Suprapubic skin (tissue), 3 donors: ENCODE results near the gene SPOCK2.

Experiments used
- CTCF ChIP-seq, 2 donors: fragments of 200-600 bp in 1 of 2; fragments of 450-650 bp in 1 of 2; sonication (generic) in 1 of 2; IDR thresholded peaks; one replicate each; pipeline ENCODE4 v1.5.1; 2016 to 2019; ENCODE audit warnings: antibody characterized with exemption in 2 of 2, mild to moderate bottlenecking in 1 of 2, moderate library complexity in 1 of 2
- EP300 ChIP-seq: sonication (generic); formaldehyde crosslinking; IDR thresholded peaks from one replicate; pipeline ENCODE4 v1.6.1; 2017; ENCODE audit warnings: antibody characterized with exemption

DNA sequence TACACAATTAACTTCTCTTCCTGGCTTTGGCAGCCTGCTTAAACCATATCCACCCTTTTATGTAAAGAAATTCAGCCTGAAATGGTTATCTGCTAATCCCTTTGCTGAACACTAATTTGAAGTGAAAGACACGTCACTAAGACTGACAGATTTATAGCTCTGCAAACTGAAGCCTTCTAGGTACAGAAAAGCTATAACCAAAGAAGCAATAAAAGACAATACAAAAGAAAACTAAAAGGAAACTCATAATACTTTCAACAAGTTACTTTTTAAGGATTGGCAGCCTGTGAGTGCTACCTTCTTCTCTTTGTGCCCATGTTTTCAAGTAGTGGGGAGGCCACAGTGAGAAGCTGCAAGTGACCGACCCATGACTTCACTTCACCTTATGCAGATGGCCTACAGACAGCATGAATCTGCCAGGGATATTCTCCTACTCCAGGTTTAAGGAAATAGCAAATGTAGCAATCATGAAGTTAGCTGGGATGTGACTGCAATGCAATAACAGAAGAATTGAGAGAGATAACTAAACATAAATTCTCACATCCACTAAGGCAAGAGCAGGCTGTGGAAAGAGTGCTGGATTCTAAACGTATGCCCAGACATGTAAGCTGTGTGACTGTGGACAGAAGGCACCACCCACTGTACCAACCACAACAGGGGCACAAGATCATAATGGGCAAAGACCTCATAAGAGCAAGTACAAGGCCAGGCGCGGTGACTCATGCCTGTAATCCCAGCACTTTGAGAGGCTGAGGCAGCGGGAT is 10.7 kb upstream of the SPOCK2 start:
- TF ChIP-seq CTCF (IDR thresholded peaks at IDR 0.05) (no peak), EP300 (no peak)
